Transverse colon (tissue), 4 donors: Measurements from ENCODE around the gene RIC1. TPM values are rescaled to one million over a fixed set of nuclear protein-coding genes. Genes with fewer than 3 reads are reported as not detected.
A peak's percentile ranks its signal among the peaks of the same experiment; 100 is the strongest.

ENCODE experiments used
- DNase-seq: peaks from one replicate; pipeline ENCODE4 v3.0.0-alpha.2; 2019
- H3K27ac ChIP-seq, 4 donors: fragments of 200-600 bp; sonication (generic); 2 replicates each; pipeline ENCODE4 v1.5.1; 2016 to 2018; ENCODE audit warnings: inconsistent platforms in 4 of 4
- H3K27me3 ChIP-seq: fragments of 200-600 bp; sonication (generic); 2 replicates; pipeline ENCODE4 v1.5.1; 2017; ENCODE audit warnings: inconsistent platforms
- H3K36me3 ChIP-seq, 4 donors: fragments of 200-600 bp; sonication (generic); 2 replicates each; pipeline ENCODE4 v1.5.1; 2017 to 2019; ENCODE audit warnings: inconsistent platforms in 4 of 4
- H3K4me1 ChIP-seq, 4 donors: fragments of 200-600 bp; sonication (generic); 2 replicates each; pipeline ENCODE4 v1.5.1; 2017 to 2020; ENCODE audit warnings: inconsistent platforms in 4 of 4
- H3K4me3 ChIP-seq, 4 donors: fragments of 200-600 bp; sonication (generic); 1 replicate in 1 of 4; 2 replicates in 3 of 4; pipeline versions ENCODE4 v1.5.1 to v1.6.1; 2017 to 2019; ENCODE audit warnings: inconsistent platforms in 4 of 4
- H3K9me3 ChIP-seq, 2 donors: fragments of 200-600 bp; sonication (generic); 2 replicates each; pipeline ENCODE4 v1.5.1; 2017 to 2019; ENCODE audit warnings: inconsistent platforms in 2 of 2
- EP300 ChIP-seq: sonication (generic); formaldehyde crosslinking; IDR thresholded peaks from one replicate; pipeline ENCODE4 v1.6.1; 2017; ENCODE audit warnings: antibody characterized with exemption, low read depth
- POLR2A ChIP-seq: fragments of 450-650 bp; IDR thresholded peaks from one replicate; pipeline ENCODE4 v1.6.1; 2016; ENCODE audit warnings: antibody characterized with exemption, mild to moderate bottlenecking, moderate library complexity
- POLR2AphosphoS5 ChIP-seq, 3 donors: sonication (generic); formaldehyde crosslinking; IDR thresholded peaks; one replicate each; pipeline ENCODE4 v1.6.1; 2016; ENCODE audit warnings: antibody characterized with exemption in 3 of 3
- WGBS, 2 donors: methylation state at CpG; one replicate each; pipeline ENCODE4 v1.1.5; 2018; ENCODE audit warnings: low coverage in 1 of 2; 5-methylcytosine and 5-hydroxymethylcytosine counted together
- in situ Hi-C, 4 donors: fragments of 200-750 bp; cut with MboI; loops; one replicate each; pipeline versions ENCODE4 v1.15.0 to v1.15.1; 2017; ENCODE audit warnings: low sequenced_read_pairs in 3 of 4, low pct_ligation_motif_present in 1 of 4, low pct_unique_long_range_greater_than_20kb in 1 of 4
- intact Hi-C: fragments of 100-400 bp; cut with DNase I; formaldehyde crosslinking; loops from one replicate; pipeline ENCODE4 v1.15.1; 2023; ENCODE audit warnings: low total_unique reads
- total RNA-seq, 4 donors: library from RNA; depleted of rRNA; stranded (reverse); fragments of >200 nt; gene quantifications; one replicate each; pipeline ENCODE4 v1.1.0, GENCODE V29; 2016
- TF ChIP-seq, protein P1 (sequence below), 5 experiments: fragments of 200-600 bp in 3 of 5; fragments of 450-650 bp in 2 of 5; sonication (generic) in 3 of 5; IDR thresholded peaks; 1 replicate in 2 of 5; 2 replicates in 3 of 5; pipeline ENCODE4 v1.5.1; 2016 to 2017; ENCODE audit warnings: antibody characterized with exemption in 5 of 5, inconsistent platforms in 3 of 5, mild to moderate bottlenecking in 2 of 5, moderate library complexity in 1 of 5

Gene RIC1
- total RNA-seq, 4 donors from 2014 or later = 22.5 to 93.9 (median 42.8) TPM

DNA sequence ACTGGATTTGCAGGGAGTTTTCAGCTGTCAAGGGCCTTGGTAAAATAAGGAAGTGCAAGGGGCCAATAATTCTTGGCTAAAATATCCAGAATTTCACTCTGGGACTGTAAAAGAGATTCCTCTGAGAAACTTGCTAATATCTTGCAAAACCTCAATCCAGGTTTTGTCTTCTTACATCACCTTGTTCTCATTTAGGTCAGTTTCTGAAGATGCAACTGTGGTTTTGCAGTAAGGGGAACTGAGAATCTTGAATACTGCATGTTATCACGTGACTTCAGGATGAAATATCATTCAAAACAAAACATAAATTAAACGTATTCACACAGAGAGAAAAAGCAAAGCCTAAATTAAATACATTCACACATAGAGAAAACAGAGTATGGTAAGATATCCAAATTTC lies 35.0 kb upstream of the RIC1 start:
- TF ChIP-seq, protein P1, sequence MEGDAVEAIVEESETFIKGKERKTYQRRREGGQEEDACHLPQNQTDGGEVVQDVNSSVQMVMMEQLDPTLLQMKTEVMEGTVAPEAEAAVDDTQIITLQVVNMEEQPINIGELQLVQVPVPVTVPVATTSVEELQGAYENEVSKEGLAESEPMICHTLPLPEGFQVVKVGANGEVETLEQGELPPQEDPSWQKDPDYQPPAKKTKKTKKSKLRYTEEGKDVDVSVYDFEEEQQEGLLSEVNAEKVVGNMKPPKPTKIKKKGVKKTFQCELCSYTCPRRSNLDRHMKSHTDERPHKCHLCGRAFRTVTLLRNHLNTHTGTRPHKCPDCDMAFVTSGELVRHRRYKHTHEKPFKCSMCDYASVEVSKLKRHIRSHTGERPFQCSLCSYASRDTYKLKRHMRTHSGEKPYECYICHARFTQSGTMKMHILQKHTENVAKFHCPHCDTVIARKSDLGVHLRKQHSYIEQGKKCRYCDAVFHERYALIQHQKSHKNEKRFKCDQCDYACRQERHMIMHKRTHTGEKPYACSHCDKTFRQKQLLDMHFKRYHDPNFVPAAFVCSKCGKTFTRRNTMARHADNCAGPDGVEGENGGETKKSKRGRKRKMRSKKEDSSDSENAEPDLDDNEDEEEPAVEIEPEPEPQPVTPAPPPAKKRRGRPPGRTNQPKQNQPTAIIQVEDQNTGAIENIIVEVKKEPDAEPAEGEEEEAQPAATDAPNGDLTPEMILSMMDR (IDR thresholded peaks at IDR 0.05) = no peak
- TF ChIP-seq POLR2AphosphoS5 (IDR thresholded peaks at IDR 0.05) = no peak
- TF ChIP-seq POLR2A = no peak
- no peak for TF ChIP-seq EP300
- no peak overlapping the region for H3K27ac ChIP-seq
- 63 to 67% methylated on average over 2 of the region's 2 CpGs for WGBS, 2 donors
- intact Hi-C loops (no loop called here), in situ Hi-C loops (loop anchor here (10.0 to 25.0 kb wide), 7 partner anchors 139 to 839 kb away; partner anchors contain the start of genes INSL6 (in 3 of the 4), CD274 (in 1 of the 4) and RLN2 (in 1 of the 4))
- no peak for DNase-seq
- H3K27me3 ChIP-seq = no peaks in the 10 kb centered on the region
- H3K9me3 ChIP-seq = no peaks in the 10 kb centered on the region
- H3K4me1 ChIP-seq = peaks cover 0 to 3% (median 0%) of the 10 kb centered on the region in 4 donors
- H3K4me3 ChIP-seq = no peak overlapping the region
- no peaks in the 10 kb centered on the region for H3K36me3 ChIP-seq

DNA sequence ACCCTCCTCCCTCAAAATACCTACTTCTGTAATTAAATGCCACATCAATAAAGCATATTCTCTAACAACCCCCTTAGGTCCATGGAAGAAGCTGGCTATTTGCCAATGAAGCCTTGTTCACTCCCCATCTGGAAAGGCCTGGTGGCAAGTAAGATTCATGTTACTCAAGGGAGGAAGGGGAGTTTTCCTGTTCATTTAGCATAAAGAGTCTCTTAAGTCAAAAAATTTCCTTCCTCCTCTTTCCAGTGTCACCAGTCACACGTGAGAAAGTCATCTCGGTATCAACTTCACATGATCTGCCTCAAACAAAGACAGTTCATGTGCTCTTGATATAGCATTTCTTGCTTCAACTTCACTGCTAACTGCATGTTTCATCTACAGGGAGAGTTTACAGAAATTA lies 32.7 kb upstream of the RIC1 start:
- H3K4me3 ChIP-seq = no peak overlapping the region
- in situ Hi-C loops (loop anchor here (10.0 to 25.0 kb wide), 7 partner anchors 141 to 841 kb away; partner anchors contain the start of genes INSL6 (in 3 of the 4), CD274 (in 1 of the 4) and RLN2 (in 1 of the 4)), intact Hi-C loops (no loop called here)
- H3K27me3 ChIP-seq = no peaks in the 10 kb centered on the region
- H3K36me3 ChIP-seq = no peaks in the 10 kb centered on the region
- no peaks in the 10 kb centered on the region for H3K9me3 ChIP-seq
- TF ChIP-seq, protein P1 (IDR thresholded peaks at IDR 0.05) = no peak
- TF ChIP-seq EP300 = no peak
- no peak for TF ChIP-seq POLR2A
- no peak for TF ChIP-seq POLR2AphosphoS5 (IDR thresholded peaks at IDR 0.05)
- H3K27ac ChIP-seq = no peak overlapping the region
- no peaks in the 10 kb centered on the region for H3K4me1 ChIP-seq
- DNase-seq = no peak
- WGBS, 2 donors = 73 to 77% methylated on average over 2 of the region's 2 CpGs

DNA sequence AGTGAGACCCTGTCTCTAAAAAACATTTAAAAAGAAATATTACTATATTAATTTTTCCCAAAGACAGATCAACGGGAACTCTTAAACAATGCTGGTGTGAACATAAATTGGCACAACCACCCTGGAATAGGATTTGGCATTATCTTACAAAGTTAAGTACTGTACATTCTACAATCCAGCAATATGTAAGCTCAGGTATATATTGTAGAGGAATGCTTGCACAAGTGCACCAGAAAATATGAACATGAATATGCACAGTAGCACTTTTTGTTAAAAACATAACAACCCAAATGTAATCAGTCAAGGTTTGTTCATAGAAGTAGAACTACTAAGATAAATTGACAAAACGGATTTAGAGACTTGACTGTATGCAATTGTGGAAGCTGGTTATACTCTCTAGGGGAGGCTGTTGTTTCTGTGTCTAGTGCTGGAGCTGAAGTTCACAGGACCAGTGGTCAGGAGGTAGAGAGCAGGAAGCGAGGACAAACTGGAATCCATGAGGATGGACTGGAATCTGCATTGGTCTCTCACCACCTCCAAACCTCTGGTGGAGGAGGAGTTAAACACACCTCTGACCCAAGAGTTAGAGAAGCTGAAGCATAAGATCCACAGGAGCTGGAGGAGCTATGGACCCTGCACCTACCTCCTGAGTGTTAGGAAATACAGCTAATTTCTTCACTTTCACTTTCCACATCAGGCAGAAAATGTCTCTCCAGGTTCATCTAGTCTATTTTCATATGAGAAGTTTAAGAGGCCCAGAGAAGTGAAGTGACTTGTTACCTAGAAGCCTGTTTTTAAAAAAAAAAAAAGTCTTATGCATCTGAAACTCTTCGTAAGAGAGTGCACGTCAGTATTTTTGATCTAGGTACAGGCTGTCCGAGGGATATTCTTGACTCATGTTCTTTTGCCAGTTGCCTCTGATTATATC lies 20.3 kb upstream of the RIC1 start:
- H3K27me3 ChIP-seq = no peaks in the 10 kb centered on the region
- TF ChIP-seq POLR2A (no peak), POLR2AphosphoS5 (IDR thresholded peaks at IDR 0.05) (no peak), EP300 (no peak)
- TF ChIP-seq, protein P1 (IDR thresholded peaks at IDR 0.05) = no peak
- no peaks in the 10 kb centered on the region for H3K36me3 ChIP-seq
- DNase-seq = no peak
- in situ Hi-C loops (loop anchor here in 2 of 4 donors (25.0 kb wide), 2 partner anchors 171 to 621 kb away; partner anchors contain the start of genes JAK2 (in 2 of the 2) and PLGRKT (in 1 of the 2)), intact Hi-C loops (no loop called here)
- no peaks in the 10 kb centered on the region for H3K9me3 ChIP-seq
- WGBS, 2 donors = 49 to 62% methylated on average over 4 to 6 of the region's 6 CpGs
- peak overlapping the region in 3 of 4 donors; percentile 6 to 23 (median 18) for H3K4me3 ChIP-seq
- peak overlapping the region in 2 of 4 donors; percentile 23 to 40 for H3K27ac ChIP-seq
- no peaks in the 10 kb centered on the region for H3K4me1 ChIP-seq

DNA sequence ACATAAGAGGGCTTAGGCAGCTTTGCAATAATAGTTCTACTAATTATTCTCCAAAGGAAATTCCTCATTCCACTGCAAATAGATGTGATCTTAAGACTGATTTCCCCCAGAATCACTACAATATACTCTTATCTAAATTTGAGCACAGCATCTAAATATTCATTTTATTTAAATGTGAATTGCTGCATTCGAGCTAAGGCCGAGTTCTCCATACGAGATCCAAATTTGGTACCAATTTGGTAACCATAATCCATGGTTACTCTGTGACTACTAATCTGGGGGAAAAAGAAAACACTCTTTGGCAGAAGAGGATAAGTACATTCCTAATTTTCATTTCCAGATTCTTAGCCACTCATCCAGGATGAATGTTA lies 19.7 kb upstream of the RIC1 start:
- intact Hi-C loops (no loop called here), in situ Hi-C loops (loop anchor here in 2 of 4 donors (25.0 kb wide), 2 partner anchors 172 to 622 kb away; partner anchors contain the start of genes JAK2 (in 2 of the 2) and PLGRKT (in 1 of the 2))
- H3K27ac ChIP-seq = peak overlapping the region in 2 of 4 donors; percentile 23 to 40
- peak overlapping the region in 1 of 4 donors; percentile 18 for H3K4me3 ChIP-seq
- no peak for DNase-seq
- WGBS, 2 donors = 64 to 68% methylated on average over 3 of the region's 3 CpGs
- no peak for TF ChIP-seq POLR2A
- no peak for TF ChIP-seq POLR2AphosphoS5 (IDR thresholded peaks at IDR 0.05)
- no peak for TF ChIP-seq EP300
- TF ChIP-seq, protein P1 (IDR thresholded peaks at IDR 0.05) = no peak
- H3K4me1 ChIP-seq = no peaks in the 10 kb centered on the region
- H3K36me3 ChIP-seq = no peaks in the 10 kb centered on the region
- H3K9me3 ChIP-seq = no peaks in the 10 kb centered on the region
- H3K27me3 ChIP-seq = no peaks in the 10 kb centered on the region
